ENCODE results near the gene NOD1.
"Not testable (repeated sequence)": the region's sequence is repeated elsewhere in the genome, so short reads cannot be mapped to it uniquely, and the experiment has no call there.

The NOD1 gene

GRCh38 chr7:30504301-30505173, 26.0 kb upstream of the NOD1 start, which contains the start of gene GGCT:
Gene GGCT (minus strand): TSS chr7:30504829. CDS start chr7:30504709, 120 bp downstream.
- DNase-seq = peak; percentile 96

GRCh38 chr7:30503274-30504212, 25.0 kb upstream of the NOD1 start:
- DNase-seq = no peak

GRCh38 chr7:30502470-30503251, 24.1 kb upstream of the NOD1 start:
- DNase-seq = no peak

- no peak for DNase-seq
Observed at GRCh38 chr7:30501264-30501663, 22.7 kb upstream of the NOD1 start.

GRCh38 chr7:30493228-30493627, 14.6 kb upstream of the NOD1 start:
- no peak for DNase-seq

GRCh38 chr7:30491417-30491816, 12.8 kb upstream of the NOD1 start:
- no peak for DNase-seq

- no peak for DNase-seq
Observed at GRCh38 chr7:30487371-30487770, 8.8 kb upstream of the NOD1 start.

GRCh38 chr7:30485667-30486066, 7.1 kb upstream of the NOD1 start:
- no peak for DNase-seq

- DNase-seq = not testable (repeated sequence)
Observed at GRCh38 chr7:30481416-30481815, 2.8 kb upstream of the NOD1 start.

- peak; percentile 38 for DNase-seq
Observed at GRCh38 chr7:30479202-30480120, 877 bp upstream of the NOD1 start.

- DNase-seq = no peak
Observed at GRCh38 chr7:30476459-30477145, 2.0 kb downstream of the NOD1 start.

- no peak for DNase-seq
Observed at GRCh38 chr7:30475580-30475979, 3.0 kb downstream of the NOD1 start.

- no peak for DNase-seq
Observed at GRCh38 chr7:30474893-30475292, 3.7 kb downstream of the NOD1 start.

GRCh38 chr7:30474485-30474884, 4.1 kb downstream of the NOD1 start:
- DNase-seq = no peak

GRCh38 chr7:30473903-30474302, 4.7 kb downstream of the NOD1 start:
- no peak for DNase-seq

- DNase-seq = no peak
Observed at GRCh38 chr7:30472784-30473775, 5.5 kb downstream of the NOD1 start.

GRCh38 chr7:30472081-30472783, 6.4 kb downstream of the NOD1 start:
- DNase-seq = no peak

- DNase-seq = no peak
Observed at GRCh38 chr7:30471205-30471604, 7.4 kb downstream of the NOD1 start.

- DNase-seq = no peak
Observed at GRCh38 chr7:30470771-30471170, 7.8 kb downstream of the NOD1 start.
